Tibial nerve (tissue), 4 donors: ENCODE measurements around the gene LRP4.

Experiments used
- CTCF ChIP-seq, 5 experiments: fragments of 200-600 bp in 3 of 5; fragments of 450-650 bp in 2 of 5; sonication (generic) in 3 of 5; IDR thresholded peaks; one replicate each; pipeline ENCODE4 v1.5.1; 2016 to 2019; ENCODE audit warnings: antibody characterized with exemption in 5 of 5, mild to moderate bottlenecking in 3 of 5, moderate library complexity in 2 of 5
- EP300 ChIP-seq, 2 donors: sonication (generic); formaldehyde crosslinking; IDR thresholded peaks; one replicate each; pipeline ENCODE4 v1.6.1; 2017; ENCODE audit warnings: antibody characterized with exemption in 2 of 2, mild to moderate bottlenecking in 1 of 2
- POLR2A ChIP-seq, 2 donors: fragments of 450-650 bp; IDR thresholded peaks; one replicate each; pipeline ENCODE4 v1.6.1; 2017; ENCODE audit warnings: antibody characterized with exemption in 2 of 2, mild to moderate bottlenecking in 2 of 2, moderate library complexity in 2 of 2

- TF ChIP-seq CTCF (IDR thresholded peaks at IDR 0.05): no peak
- TF ChIP-seq EP300 (IDR thresholded peaks at IDR 0.05): no peak
- no peak for TF ChIP-seq POLR2A (IDR thresholded peaks at IDR 0.05)
These were observed 80.5 kb downstream of the LRP4 start for GRCh38 chr11:46837860-46838259.
